Activated B cell treated with CpG ODN at 0.5 μM for 24 hours (primary cell): ENCODE data around the gene KCNQ1. TPM values are rescaled to one million over a fixed set of nuclear protein-coding genes. Genes with fewer than 3 reads are reported as not detected.

ENCODE experiments used
- ATAC-seq: fragments of 200-7000 bp; cut with Tn5 transposase; one replicate; pipeline ENCODE4 v1.10.0; 2021; ENCODE audit warnings: low read depth, mild to moderate bottlenecking, moderate library complexity
- CTCF ChIA-PET: fragments of 350-600 bp; sonication (Branson Sonifier 250); formaldehyde crosslinking; loops from one replicate; lab custom pipeline; 2021; ENCODE audit warnings: antibody characterized with exemption; lab: Charles Lee
- POLR2A ChIA-PET: fragments of 350-600 bp; sonication (Branson Sonifier 250); formaldehyde crosslinking; loops from one replicate; lab custom pipeline; 2021; ENCODE audit warnings: antibody characterized with exemption; lab: Charles Lee
- DNase-seq: peaks from one replicate; pipeline ENCODE4 v3.0.0; 2022
- H3K27ac Mint-ChIP-seq: one replicate; pipeline ENCODE4 v1.8.0; 2020; ENCODE audit warnings: mixed read lengths
- H3K27me3 Mint-ChIP-seq: one replicate; pipeline ENCODE4 v1.8.0; 2021; ENCODE audit warnings: mixed read lengths
- H3K36me3 Mint-ChIP-seq: one replicate; pipeline ENCODE4 v1.8.0; 2021; ENCODE audit warnings: low read depth, mixed read lengths
- H3K4me1 Mint-ChIP-seq: one replicate; pipeline ENCODE4 v1.8.0; 2021; ENCODE audit warnings: mixed read lengths
- H3K4me3 Mint-ChIP-seq: one replicate; pipeline ENCODE4 v1.8.0; 2020; ENCODE audit warnings: mild to moderate bottlenecking, mixed read lengths
- H3K9me3 Mint-ChIP-seq: one replicate; pipeline ENCODE4 v1.8.0; 2020; ENCODE audit warnings: mixed read lengths
- CTCF ChIP-seq: fragments of 200-600 bp; IDR thresholded peaks from one replicate; pipeline ENCODE4 v1.8.0; 2022; ENCODE audit warnings: antibody characterized with exemption, mild to moderate bottlenecking
- intact Hi-C: fragments of 100-400 bp; cut with micrococcal nuclease; formaldehyde crosslinking; loops from one replicate; pipeline ENCODE4 v1.15.1; 2024
- total RNA-seq: library from RNA; stranded (reverse); gene quantifications from 2 replicates; pipeline ENCODE4 v1.2.3, GENCODE V29; 2022

The KCNQ1 gene
- total RNA-seq, 1 donor from 2014 or later, result 6.5 TPM

- CTCF ChIA-PET, result interaction anchor here (0.7 to 7.8 kb wide), 30 partner anchors 9 to 876 kb away, joined by 3 to 334 read pairs (median 4); partner anchors contain the start of gene CDKN1C
- no peaks in the 10 kb centered on the region for H3K9me3 Mint-ChIP-seq
- peak overlapping the region; percentile 64 for H3K4me3 Mint-ChIP-seq
- TF ChIP-seq CTCF, result no peak
- peak; percentile 89 for DNase-seq
- H3K36me3 Mint-ChIP-seq, result peaks cover 6% of the 10 kb centered on the region
- POLR2A ChIA-PET, result interaction anchor here (0.8 to 2.7 kb wide), 8 partner anchors 132 to 559 kb away, joined by 3 to 24 read pairs (median 5); partner anchors contain the start of genes CDKN1C and TSSC4
- H3K27me3 Mint-ChIP-seq, result peaks cover 2% of the 10 kb centered on the region
- H3K27ac Mint-ChIP-seq, result no peak overlapping the region
- intact Hi-C loops, result loop anchor here (1.0 to 10.0 kb wide), 7 partner anchors 162 to 876 kb away; partner anchors contain the start of gene KCNQ1OT1
- H3K4me1 Mint-ChIP-seq, result peaks cover 19% of the 10 kb centered on the region
- peak; percentile 88 for ATAC-seq
Observed at GRCh38 chr11:2532704-2533586, 88.1 kb downstream of the KCNQ1 start.

- no peak for TF ChIP-seq CTCF
- H3K9me3 Mint-ChIP-seq, result no peaks in the 10 kb centered on the region
- H3K27me3 Mint-ChIP-seq, result peaks cover 2% of the 10 kb centered on the region
- CTCF ChIA-PET, result interaction anchor here (0.7 to 7.8 kb wide), 24 partner anchors 8 to 683 kb away, joined by 3 to 334 read pairs (median 4); partner anchors contain the start of gene CDKN1C
- ATAC-seq (peak; percentile 22), DNase-seq (no peak)
- H3K4me3 Mint-ChIP-seq, result no peak overlapping the region
- POLR2A ChIA-PET, result interaction anchor here (0.6 to 2.7 kb wide), 9 partner anchors 133 to 559 kb away, joined by 3 to 24 read pairs (median 5); partner anchors contain the start of genes CDKN1C and TSSC4
- no peak overlapping the region for H3K27ac Mint-ChIP-seq
- intact Hi-C loops, result loop anchor here (1.0 to 10.0 kb wide), 5 partner anchors 161 to 875 kb away; partner anchors contain the start of gene KCNQ1OT1
- H3K36me3 Mint-ChIP-seq, result peaks cover 6% of the 10 kb centered on the region
- peaks cover 19% of the 10 kb centered on the region for H3K4me1 Mint-ChIP-seq
Observed at GRCh38 chr11:2533587-2534133, 88.9 kb downstream of the KCNQ1 start.

GRCh38 chr11:2534134-2534956 lies 89.5 kb downstream of the KCNQ1 start:
- ATAC-seq (no peak), DNase-seq (no peak)
- TF ChIP-seq CTCF, result no peak
- Mint-ChIP-seq H3K27me3 (peaks cover 2% of the 10 kb centered on the region), H3K27ac (no peak overlapping the region), H3K36me3 (peaks cover 6% of the 10 kb centered on the region), H3K9me3 (no peaks in the 10 kb centered on the region), H3K4me1 (peaks cover 19% of the 10 kb centered on the region), H3K4me3 (no peak overlapping the region)
- ChIA-PET POLR2A (interaction anchor here (0.6 to 2.3 kb wide), 4 partner anchors 351 to 559 kb away, joined by 3 to 24 read pairs (median 6); partner anchors contain the start of gene CDKN1C), CTCF (interaction anchor here (0.8 to 7.8 kb wide), 13 partner anchors 20 to 556 kb away, joined by 3 to 334 read pairs (median 7); partner anchors contain the start of gene CDKN1C)
- intact Hi-C loops, result loop anchor here (10.0 kb wide), 1 partner anchor 160 kb away; the partner anchor contains the start of gene KCNQ1OT1

GRCh38 chr11:2534957-2535672 lies 90.3 kb downstream of the KCNQ1 start:
- intact Hi-C loops, result loop anchor here (10.0 kb wide), 1 partner anchor 160 kb away; the partner anchor contains the start of gene KCNQ1OT1
- H3K36me3 Mint-ChIP-seq, result peaks cover 3% of the 10 kb centered on the region
- no peak overlapping the region for H3K4me3 Mint-ChIP-seq
- DNase-seq (no peak), ATAC-seq (no peak)
- H3K9me3 Mint-ChIP-seq, result no peaks in the 10 kb centered on the region
- H3K27ac Mint-ChIP-seq, result no peak overlapping the region
- POLR2A ChIA-PET, result interaction anchor here (2.0 to 2.3 kb wide), 2 partner anchors 350 to 353 kb away, joined by 7 to 24 read pairs; partner anchors contain the start of gene CDKN1C
- peaks cover 2% of the 10 kb centered on the region for H3K27me3 Mint-ChIP-seq
- H3K4me1 Mint-ChIP-seq, result peaks cover 19% of the 10 kb centered on the region
- CTCF ChIA-PET, result interaction anchor here (1.1 to 7.8 kb wide), 3 partner anchors 108 to 354 kb away, joined by 3 to 334 read pairs (median 102); partner anchors contain the start of gene CDKN1C
- no peak for TF ChIP-seq CTCF
